Sigmoid colon (tissue), 7 donors: ENCODE measurements around the gene SLITRK4. TPM values are rescaled to one million over a fixed set of nuclear protein-coding genes. Genes with fewer than 3 reads are reported as not detected.

ENCODE experiments used
- DNase-seq: peaks from one replicate; pipeline ENCODE4 v3.0.0-alpha.2; 2019
- H3K27ac ChIP-seq, 4 donors: fragments of 200-600 bp; sonication (generic); one replicate each; pipeline ENCODE4 v1.5.1; 2016 to 2019; ENCODE audit warnings: mild to moderate bottlenecking in 1 of 4
- H3K27me3 ChIP-seq, 3 donors: fragments of 200-600 bp; sonication (generic); one replicate each; pipeline ENCODE4 v1.5.1; 2019; ENCODE audit warnings: mild to moderate bottlenecking in 1 of 3
- H3K36me3 ChIP-seq, 4 donors: fragments of 200-600 bp; sonication (generic); one replicate each; pipeline ENCODE4 v1.5.1; 2016 to 2019
- H3K4me1 ChIP-seq, 4 donors: fragments of 200-600 bp; sonication (generic); one replicate each; pipeline ENCODE4 v1.5.1; 2017 to 2019
- H3K4me3 ChIP-seq, 4 donors: fragments of 200-600 bp; sonication (generic); one replicate each; pipeline ENCODE4 v1.5.1; 2017 to 2019; ENCODE audit warnings: mild to moderate bottlenecking in 2 of 4, moderate library complexity in 1 of 4
- H3K9me3 ChIP-seq, 4 donors: fragments of 200-600 bp in 3 of 4; sonication (generic) in 3 of 4; one replicate each; pipeline versions ENCODE4 v1.5.1 to v1.6.1; 2013 to 2019
- CTCF ChIP-seq, 4 experiments: fragments of 450-650 bp in 3 of 4; fragments of 200-600 bp in 1 of 4; IDR thresholded peaks; one replicate each; pipeline ENCODE4 v1.5.1; 2016 to 2019; ENCODE audit warnings: antibody characterized with exemption in 4 of 4, mild to moderate bottlenecking in 3 of 4, moderate library complexity in 2 of 4
- EP300 ChIP-seq, 4 donors: sonication (generic); formaldehyde crosslinking; IDR thresholded peaks; one replicate each; pipeline ENCODE4 v1.6.1; 2017; ENCODE audit warnings: antibody characterized with exemption in 4 of 4
- POLR2A ChIP-seq, 2 donors: fragments of 450-650 bp; IDR thresholded peaks; one replicate each; pipeline ENCODE4 v1.6.1; 2016; ENCODE audit warnings: antibody characterized with exemption in 2 of 2, mild to moderate bottlenecking in 2 of 2, moderate library complexity in 2 of 2
- POLR2AphosphoS5 ChIP-seq, 4 donors: sonication (generic); formaldehyde crosslinking; IDR thresholded peaks; one replicate each; pipeline ENCODE4 v1.6.1; 2017; ENCODE audit warnings: antibody characterized with exemption in 4 of 4
- WGBS, 2 donors: extraction: QIAGEN DNeasy Blood & Tissue Kit; methylation state at CpG; one replicate each; pipeline ENCODE4 v1.1.7; 2013; 5-methylcytosine and 5-hydroxymethylcytosine counted together
- intact Hi-C: fragments of 100-400 bp; cut with DNase I; formaldehyde crosslinking; loops from one replicate; pipeline ENCODE4 v1.15.1; 2023
- polyA plus RNA-seq, 3 donors: library from polyadenylated mRNA; stranded (reverse); fragments of 200-250 nt; gene quantifications; one replicate each; pipeline ENCODE4 v1.2.3, GENCODE V29; 2013
- total RNA-seq, 4 donors: library from RNA; depleted of rRNA; stranded (reverse); fragments of >200 nt; gene quantifications; one replicate each; pipeline ENCODE4 v1.1.0, GENCODE V29; 2016
- donor health status: healthy with polysubstance abuse.
- donor health status: Bipolar disorder and iron deficiency.
- donor health status: healthy.

SLITRK4 gene
- total and polyA plus RNA-seq, 7 donors, result 0.15 to 2.5 (median 1.3) TPM; not detected in 1

GRCh38 chrX:143632625-143633410, 3.1 kb downstream of the SLITRK4 start:
- DNase-seq, result no peak
- Histone ChIP-seq H3K36me3 (no peaks in the 10 kb centered on the region), H3K27ac (no peak overlapping the region), H3K4me1 (peaks cover 0 to 13% (median 9%) of the 10 kb centered on the region in 4 donors), H3K4me3 (peak overlapping the region in 2 of 4 donors; percentile 47 to 50), H3K9me3 (no peaks in the 10 kb centered on the region), H3K27me3 (peaks cover 0 to 19% (median 6%) of the 10 kb centered on the region in 3 donors)
- TF ChIP-seq POLR2A (IDR thresholded peaks at IDR 0.05), result no peak
- no peak for TF ChIP-seq EP300 (IDR thresholded peaks at IDR 0.05)
- no peak for TF ChIP-seq POLR2AphosphoS5 (IDR thresholded peaks at IDR 0.05)
- TF ChIP-seq CTCF (IDR thresholded peaks at IDR 0.05), result no peak
- intact Hi-C loops, result no loop called here
- 15 to 19% methylated on average over 7 of the region's 7 CpGs for WGBS, 2 donors

GRCh38 chrX:143623657-143624056, 12.2 kb downstream of the SLITRK4 start:
- WGBS, 2 donors, result 55 to 64% methylated on average over 2 of the region's 2 CpGs

GRCh38 chrX:143621276-143621675, 14.6 kb downstream of the SLITRK4 start:
- WGBS, 2 donors, result 79 to 88% methylated on average over 2 of the region's 2 CpGs
- H3K27ac ChIP-seq, result no peak overlapping the region
- no peak for TF ChIP-seq POLR2AphosphoS5 (IDR thresholded peaks at IDR 0.05)
- TF ChIP-seq CTCF (IDR thresholded peaks at IDR 0.05), result no peak
- no peak for TF ChIP-seq POLR2A (IDR thresholded peaks at IDR 0.05)
- no peak for TF ChIP-seq EP300 (IDR thresholded peaks at IDR 0.05)
- no peaks in the 10 kb centered on the region for H3K9me3 ChIP-seq
- H3K36me3 ChIP-seq, result no peaks in the 10 kb centered on the region
- no peaks in the 10 kb centered on the region for H3K27me3 ChIP-seq
- no peaks in the 10 kb centered on the region for H3K4me1 ChIP-seq
- intact Hi-C loops, result no loop called here
- H3K4me3 ChIP-seq, result no peak overlapping the region
- DNase-seq, result no peak

More at GRCh38 chrX:143623657-143624056, 12.2 kb downstream of the SLITRK4 start:
- no peak for DNase-seq
- Histone ChIP-seq H3K27me3 (no peaks in the 10 kb centered on the region), H3K36me3 (no peaks in the 10 kb centered on the region), H3K9me3 (no peaks in the 10 kb centered on the region), H3K27ac (no peak overlapping the region), H3K4me3 (no peak overlapping the region), H3K4me1 (no peaks in the 10 kb centered on the region)
- no peak for TF ChIP-seq EP300 (IDR thresholded peaks at IDR 0.05)
- TF ChIP-seq POLR2A (IDR thresholded peaks at IDR 0.05), result no peak
- no peak for TF ChIP-seq POLR2AphosphoS5 (IDR thresholded peaks at IDR 0.05)
- TF ChIP-seq CTCF (IDR thresholded peaks at IDR 0.05), result no peak
- intact Hi-C loops, result no loop called here

- DNase-seq, result no peak
- Histone ChIP-seq H3K4me3 (no peak overlapping the region), H3K27me3 (no peaks in the 10 kb centered on the region), H3K9me3 (no peaks in the 10 kb centered on the region), H3K27ac (no peak overlapping the region), H3K36me3 (no peaks in the 10 kb centered on the region), H3K4me1 (no peaks in the 10 kb centered on the region)
- TF ChIP-seq POLR2A (IDR thresholded peaks at IDR 0.05) (no peak), POLR2AphosphoS5 (IDR thresholded peaks at IDR 0.05) (no peak), CTCF (IDR thresholded peaks at IDR 0.05) (no peak), EP300 (IDR thresholded peaks at IDR 0.05) (no peak)
- WGBS, 2 donors, result 79 to 93% methylated on average over 4 of the region's 4 CpGs
- intact Hi-C loops, result no loop called here
These were observed 20.1 kb downstream of the SLITRK4 start for GRCh38 chrX:143615851-143616250.
